Measurements from ENCODE around the gene KRTAP2-1.
"Not testable (repeated sequence)": the region's sequence is repeated elsewhere in the genome, so short reads cannot be mapped to it uniquely, and the experiment has no call there.

GRCh38 chr17:40999563-40999962, 47.6 kb downstream of the KRTAP2-1 start, which contains the start of gene KRTAP3-2:
- TF ChIP-seq CTCF, POLR2A (IDR thresholded peaks at IDR 0.05): not testable (repeated sequence)
